ENCODE measurements around the gene MED9. TPM values are rescaled to one million over a fixed set of nuclear protein-coding genes. Genes with fewer than 3 reads are reported as not detected.
"Not testable (repeated sequence)": the region's sequence is repeated elsewhere in the genome, so short reads cannot be mapped to it uniquely, and the experiment has no call there.

MED9 gene
- total RNA-seq, 2 donors from 2014 or later: 15.0 to 15.5 TPM

GRCh38 chr17:17481860-17482259 lies 5.1 kb downstream of the MED9 start:
- Mint-ChIP-seq H3K4me1 (ENCODE audit: low read depth) (peaks cover 82% of the 10 kb centered on the region), H3K9me3 (no peaks in the 10 kb centered on the region), H3K36me3 (ENCODE audit: insufficient read depth in 2 of 2) (peaks cover 0 to 2% of the 10 kb centered on the region in 2 donors), H3K27me3 (ENCODE audit: low read depth) (no peaks in the 10 kb centered on the region), H3K4me3 (no peak overlapping the region), H3K27ac (peak overlapping the region; percentile 40)
- DNase-seq (no peak), ATAC-seq (replicated peaks in 1 of 2) (no peak)

GRCh38 chr17:17484451-17484899 lies 7.7 kb downstream of the MED9 start:
- peaks cover 3 to 9% of the 10 kb centered on the region in 2 donors for H3K36me3 Mint-ChIP-seq (ENCODE audit: insufficient read depth in 2 of 2)
- H3K27ac Mint-ChIP-seq: no peak overlapping the region
- peak; percentile 76 to 78 for DNase-seq
- H3K4me3 Mint-ChIP-seq: peak overlapping the region; percentile 63 to 69
- no peaks in the 10 kb centered on the region for H3K9me3 Mint-ChIP-seq
- ATAC-seq (replicated peaks in 1 of 2): peak; percentile 99 to 100
- no peaks in the 10 kb centered on the region for H3K27me3 Mint-ChIP-seq (ENCODE audit: low read depth)
- peaks cover 73% of the 10 kb centered on the region for H3K4me1 Mint-ChIP-seq (ENCODE audit: low read depth)

- ATAC-seq (replicated peaks in 1 of 2) (no peak), DNase-seq (no peak)
- no peak overlapping the region for H3K27ac Mint-ChIP-seq
- H3K27me3 Mint-ChIP-seq (ENCODE audit: low read depth): no peaks in the 10 kb centered on the region
- no peaks in the 10 kb centered on the region for H3K9me3 Mint-ChIP-seq
- no peak overlapping the region for H3K4me3 Mint-ChIP-seq
- H3K36me3 Mint-ChIP-seq (ENCODE audit: insufficient read depth in 2 of 2): peaks cover 3 to 9% of the 10 kb centered on the region in 2 donors
- H3K4me1 Mint-ChIP-seq (ENCODE audit: low read depth): peaks cover 63% of the 10 kb centered on the region
Observed at GRCh38 chr17:17485420-17485819, 8.6 kb downstream of the MED9 start.

- not testable (repeated sequence) for ATAC-seq (replicated peaks in 1 of 2); H3K4me3 Mint-ChIP-seq
- H3K4me1 Mint-ChIP-seq (ENCODE audit: low read depth): peaks cover 53% of the 10 kb centered on the region
Observed at GRCh38 chr17:17486416-17486815, 9.6 kb downstream of the MED9 start.

GRCh38 chr17:17487998-17488397 lies 11.2 kb downstream of the MED9 start:
- DNase-seq: no peak
- H3K27ac Mint-ChIP-seq: peak overlapping the region; percentile 57
- peaks cover 37% of the 10 kb centered on the region for H3K4me1 Mint-ChIP-seq (ENCODE audit: low read depth)
- H3K9me3 Mint-ChIP-seq: no peaks in the 10 kb centered on the region
- H3K4me3 Mint-ChIP-seq: no peak overlapping the region
- no peak for ATAC-seq (replicated peaks in 1 of 2)
- H3K27me3 Mint-ChIP-seq (ENCODE audit: low read depth): no peaks in the 10 kb centered on the region
- peaks cover 3 to 12% of the 10 kb centered on the region in 2 donors for H3K36me3 Mint-ChIP-seq (ENCODE audit: insufficient read depth in 2 of 2)

More at GRCh38 chr17:17486416-17486815, 9.6 kb downstream of the MED9 start:
- H3K27ac Mint-ChIP-seq; DNase-seq; H3K36me3 Mint-ChIP-seq (ENCODE audit: insufficient read depth in 2 of 2); H3K27me3 Mint-ChIP-seq (ENCODE audit: low read depth); H3K9me3 Mint-ChIP-seq: not testable (repeated sequence)

GRCh38 chr17:17491031-17491471 lies 14.3 kb downstream of the MED9 start:
- peaks cover 28% of the 10 kb centered on the region for H3K4me1 Mint-ChIP-seq (ENCODE audit: low read depth)
- no peak overlapping the region for H3K27ac Mint-ChIP-seq
- no peak for DNase-seq
- peaks cover 7% of the 10 kb centered on the region for H3K27me3 Mint-ChIP-seq (ENCODE audit: low read depth)
- peaks cover 3 to 12% of the 10 kb centered on the region in 2 donors for H3K36me3 Mint-ChIP-seq (ENCODE audit: insufficient read depth in 2 of 2)
- H3K4me3 Mint-ChIP-seq: no peak overlapping the region
- no peak for ATAC-seq (replicated peaks in 1 of 2)
- no peaks in the 10 kb centered on the region for H3K9me3 Mint-ChIP-seq

- Mint-ChIP-seq H3K27ac (no peak overlapping the region), H3K4me3 (no peak overlapping the region), H3K4me1 (ENCODE audit: low read depth) (peaks cover 28% of the 10 kb centered on the region), H3K9me3 (no peaks in the 10 kb centered on the region), H3K27me3 (ENCODE audit: low read depth) (peaks cover 7% of the 10 kb centered on the region), H3K36me3 (ENCODE audit: insufficient read depth in 2 of 2) (peaks cover 3 to 12% of the 10 kb centered on the region in 2 donors)
- DNase-seq: no peak
- ATAC-seq (replicated peaks in 1 of 2): no peak
Observed at GRCh38 chr17:17491546-17491988, 14.8 kb downstream of the MED9 start.

- Mint-ChIP-seq H3K4me1 (ENCODE audit: low read depth) (peaks cover 25% of the 10 kb centered on the region), H3K36me3 (ENCODE audit: insufficient read depth in 2 of 2) (peaks cover 3 to 10% of the 10 kb centered on the region in 2 donors), H3K27me3 (ENCODE audit: low read depth) (peaks cover 7% of the 10 kb centered on the region), H3K9me3 (no peaks in the 10 kb centered on the region), H3K27ac (no peak overlapping the region), H3K4me3 (no peak overlapping the region)
- ATAC-seq (replicated peaks in 1 of 2) (no peak), DNase-seq (no peak)
Observed at GRCh38 chr17:17492085-17492484, 15.3 kb downstream of the MED9 start.

GRCh38 chr17:17492571-17492970 lies 15.8 kb downstream of the MED9 start:
- DNase-seq (no peak), ATAC-seq (replicated peaks in 1 of 2) (no peak)
- Mint-ChIP-seq H3K27me3 (ENCODE audit: low read depth) (peaks cover 7% of the 10 kb centered on the region), H3K9me3 (no peaks in the 10 kb centered on the region), H3K36me3 (ENCODE audit: insufficient read depth in 2 of 2) (peaks cover 3 to 7% of the 10 kb centered on the region in 2 donors), H3K4me3 (no peak overlapping the region), H3K4me1 (ENCODE audit: low read depth) (peaks cover 25% of the 10 kb centered on the region), H3K27ac (no peak overlapping the region)

- ATAC-seq (replicated peaks in 1 of 2) (no peak), DNase-seq (no peak)
- Mint-ChIP-seq H3K27me3 (ENCODE audit: low read depth) (peaks cover 7% of the 10 kb centered on the region), H3K4me1 (ENCODE audit: low read depth) (peaks cover 19% of the 10 kb centered on the region), H3K9me3 (no peaks in the 10 kb centered on the region), H3K36me3 (ENCODE audit: insufficient read depth in 2 of 2) (peaks cover 0 to 3% of the 10 kb centered on the region in 2 donors), H3K4me3 (no peak overlapping the region), H3K27ac (no peak overlapping the region)
Observed at GRCh38 chr17:17493249-17493985, 16.6 kb downstream of the MED9 start.

GRCh38 chr17:17493986-17494466 lies 17.2 kb downstream of the MED9 start:
- Mint-ChIP-seq H3K27ac (no peak overlapping the region), H3K9me3 (no peaks in the 10 kb centered on the region), H3K36me3 (ENCODE audit: insufficient read depth in 2 of 2) (peaks cover 0 to 3% of the 10 kb centered on the region in 2 donors), H3K27me3 (ENCODE audit: low read depth) (peaks cover 7% of the 10 kb centered on the region), H3K4me1 (ENCODE audit: low read depth) (peaks cover 16% of the 10 kb centered on the region), H3K4me3 (peak overlapping the region in 1 of 2 donors; percentile 31)
- DNase-seq (no peak), ATAC-seq (replicated peaks in 1 of 2) (no peak)

GRCh38 chr17:17494499-17494869 lies 17.7 kb downstream of the MED9 start:
- H3K27ac Mint-ChIP-seq: no peak overlapping the region
- ATAC-seq (replicated peaks in 1 of 2): no peak
- H3K9me3 Mint-ChIP-seq: no peaks in the 10 kb centered on the region
- H3K36me3 Mint-ChIP-seq (ENCODE audit: insufficient read depth in 2 of 2): peaks cover 0 to 3% of the 10 kb centered on the region in 2 donors
- H3K4me3 Mint-ChIP-seq: peak overlapping the region in 1 of 2 donors; percentile 95
- H3K4me1 Mint-ChIP-seq (ENCODE audit: low read depth): peaks cover 14% of the 10 kb centered on the region
- H3K27me3 Mint-ChIP-seq (ENCODE audit: low read depth): peaks cover 7% of the 10 kb centered on the region
- DNase-seq: no peak

- peak overlapping the region; percentile 86 to 95 for H3K4me3 Mint-ChIP-seq
- peaks cover 7% of the 10 kb centered on the region for H3K27me3 Mint-ChIP-seq (ENCODE audit: low read depth)
- peaks cover 14% of the 10 kb centered on the region for H3K4me1 Mint-ChIP-seq (ENCODE audit: low read depth)
- DNase-seq: peak; percentile 31 to 33
- ATAC-seq (replicated peaks in 1 of 2): no peak
- H3K27ac Mint-ChIP-seq: no peak overlapping the region
- peaks cover 0 to 3% of the 10 kb centered on the region in 2 donors for H3K36me3 Mint-ChIP-seq (ENCODE audit: insufficient read depth in 2 of 2)
- H3K9me3 Mint-ChIP-seq: no peaks in the 10 kb centered on the region
Observed at GRCh38 chr17:17494870-17495535, 18.2 kb downstream of the MED9 start.

All from activated T-cell treated with anti-CD3 and anti-CD28 coated beads, Interleukin-2, amount 50 U/mL, for 72 hours (primary cell).